PC-3 (cell line): ENCODE measurements around the gene CTDSP1. TPM values are rescaled to one million over a fixed set of nuclear protein-coding genes. Genes with fewer than 3 reads are reported as not detected.
A peak's percentile ranks its signal among the peaks of the same experiment; 100 is the strongest.

Source experiments
- ATAC-seq: fragments of 200-7000 bp; cut with Tn5 transposase; 2 replicates; pipeline ENCODE4 v1.9.1; 2020; ENCODE audit warnings: mild to moderate bottlenecking, moderate library complexity
- BruUV-seq: library from RNA; stranded (reverse); fragments of 400-500 nt; replicated peaks from 2 replicates; lab custom pipeline; 2021; lab: Mats Ljungman, UMichigan
- CTCF ChIA-PET: fragments of 300-600 bp; sonication (Branson Sonifier 250); formaldehyde crosslinking; loops from one replicate; lab custom pipeline; 2022; ENCODE audit warnings: antibody characterized with exemption; lab: Charles Lee
- POLR2A ChIA-PET: fragments of 300-600 bp; sonication (Branson Sonifier 250); formaldehyde crosslinking; loops from one replicate; lab custom pipeline; 2022; ENCODE audit warnings: antibody characterized with exemption; ENCODE audit not compliant: unreplicated experiment; lab: Charles Lee
- DNase-seq: peaks from one replicate; pipeline ENCODE4 v3.0.0-alpha.2; 2015
- H2AFZ ChIP-seq: fragments of 300-600 bp; sonication (generic); 2 replicates; pipeline ENCODE4 v1.6.0; 2016; ENCODE audit warnings: antibody characterized with exemption, low read length
- H3F3A ChIP-seq: fragments of 300-600 bp; sonication (generic); one replicate; pipeline ENCODE4 v1.6.0; 2017; ENCODE audit warnings: antibody characterized with exemption, low read length, control low read depth, mild to moderate bottlenecking; ENCODE audit not compliant: unreplicated experiment
- H3K27ac ChIP-seq: fragments of 300-600 bp; sonication (generic); 2 replicates; pipeline ENCODE4 v1.5.1; 2016; ENCODE audit warnings: mild to moderate bottlenecking, low read length
- H3K27me3 ChIP-seq: fragments of 300-600 bp; sonication (generic); 2 replicates; pipeline ENCODE4 v1.6.1; 2016; ENCODE audit warnings: low read length, mixed read lengths
- H3K36me3 ChIP-seq: fragments of 300-600 bp; sonication (generic); 2 replicates; pipeline ENCODE4 v1.6.1; 2016; ENCODE audit warnings: low read depth, mixed run types, low read length, mixed read lengths
- H3K4me1 ChIP-seq: fragments of 300-600 bp; sonication (generic); 2 replicates; pipeline ENCODE4 v1.5.1; 2016; ENCODE audit warnings: low read length; ENCODE audit not compliant: insufficient read depth
- H3K4me2 ChIP-seq: fragments of 300-600 bp; sonication (generic); 2 replicates; pipeline ENCODE4 v1.6.0; 2016; ENCODE audit warnings: low read length
- H3K4me3 ChIP-seq: fragments of 300-600 bp; sonication (generic); 2 replicates; pipeline ENCODE4 v1.5.1; 2016; ENCODE audit warnings: mild to moderate bottlenecking, low read length, mixed read lengths
- H3K79me2 ChIP-seq: fragments of 300-600 bp; sonication (generic); 2 replicates; pipeline ENCODE4 v1.6.1; 2017; ENCODE audit warnings: low read length, mixed read lengths
- H3K9ac ChIP-seq: fragments of 300-600 bp; sonication (generic); 2 replicates; pipeline ENCODE4 v1.6.0; 2016; ENCODE audit warnings: mild to moderate bottlenecking, low read length
- H3K9me2 ChIP-seq: fragments of 300-600 bp; sonication (generic); replicated peaks from 2 replicates; pipeline ENCODE4 v1.6.1; 2016; ENCODE audit warnings: mixed run types, low read length, mixed read lengths
- H3K9me3 ChIP-seq: fragments of 300-600 bp; sonication (generic); 2 replicates; pipeline ENCODE4 v1.6.1; 2016; ENCODE audit warnings: low read length, mixed read lengths
- H4K20me1 ChIP-seq: fragments of 300-600 bp; sonication (generic); 2 replicates; pipeline ENCODE4 v1.6.1; 2016; ENCODE audit warnings: low read length, mixed read lengths
- EZH2 ChIP-seq: fragments of 300-600 bp; sonication (generic); IDR thresholded peaks from one replicate; pipeline ENCODE4 v1.6.1; 2017; ENCODE audit warnings: antibody characterized with exemption, mild to moderate bottlenecking, low read length; ENCODE audit not compliant: unreplicated experiment
- EZH2phosphoT487 ChIP-seq: fragments of 300-600 bp; sonication (generic); IDR thresholded peaks from 2 replicates; pipeline ENCODE4 v1.6.1; 2018; ENCODE audit warnings: mild to moderate bottlenecking, antibody characterized with exemption, low read length, borderline replicate concordance
- intact Hi-C: fragments of 100-400 bp; cut with micrococcal nuclease; formaldehyde crosslinking; loops from 2 replicates; pipeline ENCODE4 v1.9.0; 2023
- total RNA-seq: library from RNA; depleted of rRNA; stranded (reverse); fragments of >200 nt; gene quantifications from 2 replicates; pipeline ENCODE4 v1.2.3, GENCODE V29; 2014
- TF ChIP-seq, protein P1 (sequence below): fragments of 300-600 bp; sonication (generic); conservative IDR thresholded peaks from 2 replicates; pipeline ENCODE4 v1.5.1; 2017; ENCODE audit warnings: antibody characterized with exemption, low read depth, mild to moderate bottlenecking, low read length

The CTDSP1 gene
- total RNA-seq, 1 experiment from 2014 or later, result 73.2 TPM

DNA sequence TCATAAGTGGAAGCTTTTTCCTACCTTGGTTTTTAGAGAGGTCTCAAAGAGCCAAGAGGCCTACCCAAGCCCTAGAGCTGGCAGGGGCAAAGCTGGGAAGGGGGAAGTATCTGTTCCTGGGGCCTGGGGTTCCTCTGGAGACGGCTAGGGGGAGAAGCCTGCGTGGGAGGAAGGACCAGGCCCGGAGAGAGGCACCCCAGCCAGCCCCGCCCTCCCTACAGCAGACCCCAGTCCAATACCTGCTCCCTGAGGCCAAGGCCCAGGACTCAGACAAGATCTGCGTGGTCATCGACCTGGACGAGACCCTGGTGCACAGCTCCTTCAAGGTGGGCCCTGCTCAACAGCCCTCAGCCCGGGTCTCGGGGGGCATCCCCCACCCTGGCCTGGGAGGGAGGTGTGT, 2.2 kb downstream of the CTDSP1 start:
- Histone ChIP-seq H4K20me1 (no peaks in the 10 kb centered on the region), H3F3A (peaks cover 4% of the 10 kb centered on the region), H3K4me2 (peak overlapping the region; percentile 88), H3K27ac (no peak overlapping the region), H3K9me2 (no peaks in the 10 kb centered on the region), H2AFZ (no peak overlapping the region), H3K4me1 (peaks cover 43% of the 10 kb centered on the region), H3K79me2 (peaks cover 44% of the 10 kb centered on the region), H3K4me3 (peak overlapping the region; percentile 86; the same call in 1 of the 2 replicates), H3K36me3 (peaks cover 4% of the 10 kb centered on the region; the same call in 1 of the 2 replicates), H3K9ac (no peak overlapping the region), H3K27me3 (no peaks in the 10 kb centered on the region), H3K9me3 (no peaks in the 10 kb centered on the region)
- no TSS peak for BruUV-seq
- no peak for ATAC-seq
- TF ChIP-seq, protein P1, sequence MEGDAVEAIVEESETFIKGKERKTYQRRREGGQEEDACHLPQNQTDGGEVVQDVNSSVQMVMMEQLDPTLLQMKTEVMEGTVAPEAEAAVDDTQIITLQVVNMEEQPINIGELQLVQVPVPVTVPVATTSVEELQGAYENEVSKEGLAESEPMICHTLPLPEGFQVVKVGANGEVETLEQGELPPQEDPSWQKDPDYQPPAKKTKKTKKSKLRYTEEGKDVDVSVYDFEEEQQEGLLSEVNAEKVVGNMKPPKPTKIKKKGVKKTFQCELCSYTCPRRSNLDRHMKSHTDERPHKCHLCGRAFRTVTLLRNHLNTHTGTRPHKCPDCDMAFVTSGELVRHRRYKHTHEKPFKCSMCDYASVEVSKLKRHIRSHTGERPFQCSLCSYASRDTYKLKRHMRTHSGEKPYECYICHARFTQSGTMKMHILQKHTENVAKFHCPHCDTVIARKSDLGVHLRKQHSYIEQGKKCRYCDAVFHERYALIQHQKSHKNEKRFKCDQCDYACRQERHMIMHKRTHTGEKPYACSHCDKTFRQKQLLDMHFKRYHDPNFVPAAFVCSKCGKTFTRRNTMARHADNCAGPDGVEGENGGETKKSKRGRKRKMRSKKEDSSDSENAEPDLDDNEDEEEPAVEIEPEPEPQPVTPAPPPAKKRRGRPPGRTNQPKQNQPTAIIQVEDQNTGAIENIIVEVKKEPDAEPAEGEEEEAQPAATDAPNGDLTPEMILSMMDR, result no peak
- no peak for TF ChIP-seq EZH2phosphoT487
- TF ChIP-seq EZH2, result no peak
- intact Hi-C loops, result no loop called here
- DNase-seq, result no peak
- ChIA-PET POLR2A (no interaction called here), CTCF (no interaction called here)

DNA sequence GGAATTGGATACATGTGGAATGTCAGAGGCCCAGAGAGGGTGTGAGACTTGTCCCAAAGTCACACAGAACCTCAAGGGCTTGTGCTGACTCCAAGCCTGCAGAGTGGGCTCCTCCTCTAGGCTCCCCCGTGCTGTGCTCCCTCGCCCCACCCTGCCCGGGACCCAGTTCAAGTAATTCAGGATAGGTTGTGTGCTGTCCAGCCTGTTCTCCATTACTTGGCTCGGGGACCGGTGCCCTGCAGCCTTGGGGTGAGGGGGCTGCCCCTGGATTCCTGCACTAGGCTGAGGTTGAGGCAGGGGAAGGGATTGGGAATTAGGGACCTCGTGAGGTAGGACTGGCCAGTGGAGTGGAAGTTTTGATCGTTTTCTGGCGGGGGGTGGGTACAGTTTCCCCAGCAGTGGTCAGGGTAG, 2.8 kb downstream of the CTDSP1 start:
- BruUV-seq, result no TSS peak
- H3K9me2 ChIP-seq, result no peaks in the 10 kb centered on the region
- H3K27ac ChIP-seq, result no peak overlapping the region
- ATAC-seq (no peak), DNase-seq (no peak)
- H3K79me2 ChIP-seq, result peaks cover 43% of the 10 kb centered on the region
- H2AFZ ChIP-seq, result no peak overlapping the region
- ChIA-PET CTCF (no interaction called here), POLR2A (no interaction called here)
- H4K20me1 ChIP-seq, result no peaks in the 10 kb centered on the region
- no peak overlapping the region for H3K4me3 ChIP-seq
- H3K4me1 ChIP-seq, result peaks cover 41% of the 10 kb centered on the region
- no peaks in the 10 kb centered on the region for H3F3A ChIP-seq
- TF ChIP-seq EZH2phosphoT487 (no peak), EZH2 (no peak)
- TF ChIP-seq, protein P1, result no peak
- H3K9ac ChIP-seq, result no peak overlapping the region
- intact Hi-C loops, result no loop called here
- H3K4me2 ChIP-seq, result no peak overlapping the region
- peaks cover 4% of the 10 kb centered on the region; the same call in 1 of the 2 replicates for H3K36me3 ChIP-seq
- H3K27me3 ChIP-seq, result no peaks in the 10 kb centered on the region
- H3K9me3 ChIP-seq, result no peaks in the 10 kb centered on the region

DNA sequence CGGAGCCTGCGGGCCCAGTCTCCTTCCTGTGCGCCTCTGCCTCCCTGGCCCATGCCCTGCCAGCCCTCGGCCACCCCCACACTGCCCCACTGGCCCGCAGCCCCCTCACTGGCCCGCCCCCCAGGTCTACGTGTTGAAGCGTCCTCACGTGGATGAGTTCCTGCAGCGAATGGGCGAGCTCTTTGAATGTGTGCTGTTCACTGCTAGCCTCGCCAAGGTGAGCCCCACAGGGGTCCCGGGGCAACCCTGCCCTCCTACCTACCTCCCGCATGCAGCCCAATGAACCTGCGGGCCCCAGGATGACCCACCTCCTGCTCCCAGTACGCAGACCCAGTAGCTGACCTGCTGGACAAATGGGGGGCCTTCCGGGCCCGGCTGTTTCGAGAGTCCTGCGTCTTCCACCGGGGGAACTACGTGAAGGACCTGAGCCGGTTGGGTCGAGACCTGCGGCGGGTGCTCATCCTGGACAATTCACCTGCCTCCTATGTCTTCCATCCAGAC, 3.3 kb downstream of the CTDSP1 start:
- H3K36me3 ChIP-seq, result peaks cover 4% of the 10 kb centered on the region; the same call in 1 of the 2 replicates
- H3K9ac ChIP-seq, result no peak overlapping the region
- H3K4me2 ChIP-seq, result no peak overlapping the region
- CTCF ChIA-PET, result no interaction called here
- H3K4me3 ChIP-seq, result no peak overlapping the region
- BruUV-seq, result no TSS peak
- no peaks in the 10 kb centered on the region for H3K9me2 ChIP-seq
- H4K20me1 ChIP-seq, result no peaks in the 10 kb centered on the region
- H3K4me1 ChIP-seq, result peaks cover 36% of the 10 kb centered on the region
- H2AFZ ChIP-seq, result no peak overlapping the region
- no peak overlapping the region for H3K27ac ChIP-seq
- no peak for ATAC-seq
- POLR2A ChIA-PET, result no interaction called here
- H3F3A ChIP-seq, result no peaks in the 10 kb centered on the region
- H3K27me3 ChIP-seq, result no peaks in the 10 kb centered on the region
- no peak for TF ChIP-seq EZH2
- TF ChIP-seq, protein P1, result no peak
- TF ChIP-seq EZH2phosphoT487, result no peak
- intact Hi-C loops, result no loop called here
- DNase-seq, result no peak
- H3K9me3 ChIP-seq, result no peaks in the 10 kb centered on the region
- peaks cover 38% of the 10 kb centered on the region for H3K79me2 ChIP-seq
